Measurements from ENCODE around the gene HOXC6.

The HOXC6 gene
- total RNA-seq: 0 reads per million in 2 experiments

GRCh38 chr12:54028314-54029201 is at the start of gene HOXC6:
HOXC6 (plus strand) TSS chr12:54028440; CDS start chr12:54028522, 82 bp downstream.
- DNase-seq (ENCODE audit: low read depth): no peak

GRCh38 chr12:53978477-53979356 is 49.5 kb upstream of the HOXC6 start:
- DNase-seq (ENCODE audit: low read depth): no peak

DNA sequence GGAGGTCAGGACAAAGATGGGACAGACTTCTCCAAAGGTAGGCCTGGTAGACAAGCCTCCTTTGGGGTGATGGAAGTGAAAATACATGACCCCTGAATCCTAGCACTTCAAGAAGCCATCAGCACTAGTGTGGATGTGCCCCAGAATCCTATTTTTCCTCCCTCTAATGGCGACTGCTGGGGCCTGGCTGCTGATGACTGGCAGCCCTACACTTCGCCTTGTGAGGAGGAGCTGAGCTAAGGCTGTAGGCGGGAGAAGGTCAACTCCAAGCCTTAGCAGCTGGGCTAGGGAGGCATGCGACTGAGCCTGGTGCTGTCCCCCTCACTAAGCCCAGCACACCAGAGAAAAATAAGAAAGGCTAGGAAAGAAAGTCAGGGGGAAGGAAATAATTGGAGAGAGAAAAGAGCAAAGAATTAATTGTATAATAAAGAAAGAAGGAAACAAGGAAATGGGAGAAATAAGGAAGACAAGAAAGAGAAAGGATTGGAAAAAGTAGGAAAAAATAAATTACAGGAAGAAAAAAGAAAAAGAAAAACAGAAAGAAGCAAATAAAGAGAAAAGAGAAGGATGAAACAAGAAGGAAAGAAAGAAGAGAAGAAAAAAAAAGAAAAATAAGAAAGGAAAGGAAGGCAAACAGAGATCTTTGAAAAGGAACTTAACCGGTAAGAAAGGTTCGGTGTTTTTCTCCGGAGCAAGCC is 48.0 kb upstream of the HOXC6 start:
- no peak for DNase-seq (ENCODE audit: low read depth)

DNA sequence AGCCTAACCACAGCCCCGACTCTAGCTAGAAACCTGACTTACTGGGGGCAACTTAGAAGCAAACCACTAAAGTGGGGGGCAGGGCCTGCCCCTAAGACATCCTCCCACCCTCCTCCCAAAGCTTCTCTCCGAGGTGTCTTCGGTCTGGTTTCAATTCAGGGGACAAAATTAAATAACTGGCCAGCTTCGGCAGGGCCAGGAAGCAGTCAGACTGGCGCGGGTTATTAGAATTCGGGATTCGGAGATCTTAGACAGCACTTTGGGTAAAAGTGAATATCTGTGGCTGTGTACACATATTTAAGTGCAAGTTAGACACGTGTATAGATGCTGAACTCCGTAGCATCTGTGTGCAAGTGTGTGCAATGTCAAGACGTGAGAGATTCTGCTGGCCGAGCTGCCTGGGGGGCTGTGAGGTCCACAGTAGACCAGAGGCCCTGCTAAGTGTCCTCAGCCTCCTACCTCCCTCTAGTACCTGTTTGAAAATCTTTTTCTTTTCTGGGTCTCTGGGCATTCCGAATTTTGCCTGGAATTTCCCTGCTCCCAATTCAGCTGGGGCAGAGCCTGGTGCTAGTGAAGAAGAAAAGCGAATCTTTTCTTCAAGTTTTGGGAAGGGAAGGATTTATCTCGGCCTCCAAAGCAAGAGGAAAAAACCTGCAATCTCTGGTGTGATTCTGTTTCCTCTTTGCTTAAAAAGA is 47.3 kb upstream of the HOXC6 start:
- no peak for DNase-seq (ENCODE audit: low read depth)

DNA sequence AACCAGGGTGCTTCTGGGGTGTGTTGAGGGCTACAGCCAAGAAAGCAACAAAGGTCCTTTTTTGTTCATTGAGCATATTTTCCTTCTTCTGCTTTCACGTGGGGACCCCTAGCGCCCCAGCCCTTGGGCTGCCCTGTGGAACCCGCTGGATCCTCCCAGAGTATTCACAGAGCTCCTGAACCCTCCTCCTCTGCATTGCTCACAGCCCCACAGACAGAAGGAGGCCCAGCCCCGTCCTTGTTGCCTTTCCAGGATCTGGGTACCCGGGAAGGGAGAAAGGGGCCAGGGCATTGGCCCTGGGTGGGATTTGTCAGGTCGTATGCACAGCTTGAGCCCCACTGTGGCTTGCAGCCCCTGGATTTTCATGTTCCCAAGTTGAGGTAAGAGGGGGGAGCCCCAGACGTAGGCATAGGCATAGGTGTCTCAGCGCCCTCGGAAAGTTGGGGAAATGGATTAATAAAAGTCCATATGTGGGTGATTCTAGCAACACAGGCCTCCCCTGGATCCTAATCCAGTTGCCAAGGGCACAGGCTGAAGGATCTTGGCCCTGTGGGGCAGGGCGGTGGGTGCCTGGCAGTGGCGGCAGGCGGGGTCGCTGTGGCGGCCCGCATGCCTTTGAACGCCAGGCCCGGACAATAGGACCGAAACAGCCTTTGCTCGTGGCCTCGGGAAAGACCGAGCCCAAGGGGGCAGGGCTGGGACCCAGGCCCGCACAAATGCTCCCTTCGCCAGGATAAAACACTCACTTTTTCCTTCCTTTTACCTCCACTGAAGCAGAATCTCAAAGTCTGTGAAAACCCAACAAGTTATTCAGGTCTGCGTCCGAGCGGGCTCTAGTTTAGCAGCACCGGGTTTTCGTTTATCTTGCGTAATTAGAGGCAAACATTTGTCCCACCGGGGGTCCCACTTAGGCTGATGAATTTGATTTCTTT is 46.3 kb upstream of the HOXC6 start:
- DNase-seq (ENCODE audit: low read depth): no peak

GRCh38 chr12:53982648-53983567 is 45.3 kb upstream of the HOXC6 start:
- no peak for DNase-seq (ENCODE audit: low read depth)

- DNase-seq (ENCODE audit: low read depth): no peak
These were observed 44.7 kb upstream of the HOXC6 start for GRCh38 chr12:53983568-53983949.

DNA sequence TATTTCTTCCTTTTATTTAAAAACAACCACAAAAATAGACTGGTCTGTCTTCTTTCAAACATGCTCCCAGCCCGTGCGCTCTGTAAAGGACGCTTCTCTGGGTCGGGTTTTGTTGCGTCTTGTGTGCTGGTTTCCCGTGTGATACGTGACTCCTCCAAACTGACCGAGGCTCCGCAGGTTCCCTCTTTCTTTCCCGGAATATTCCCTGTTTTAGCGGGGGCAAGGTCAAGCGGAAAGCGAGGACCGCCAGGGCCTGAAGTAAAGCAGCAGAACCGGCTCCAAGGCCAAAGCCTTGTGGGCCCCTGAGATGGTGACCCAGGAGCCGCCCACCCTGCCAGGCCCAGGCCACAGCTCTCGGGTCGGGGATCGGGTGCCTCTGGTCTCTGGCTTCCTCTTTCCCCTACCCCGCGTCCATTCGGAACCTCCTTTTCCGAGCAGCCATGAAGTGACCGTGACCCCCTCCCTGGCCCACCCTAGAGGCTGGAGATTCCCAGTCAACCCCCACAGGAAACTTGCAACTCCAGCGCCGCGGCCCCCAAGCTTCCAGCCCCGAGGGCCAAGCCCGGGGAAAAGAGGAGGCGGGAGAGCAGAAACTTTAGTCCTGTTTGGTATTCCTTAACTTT is 44.2 kb upstream of the HOXC6 start:
- DNase-seq (ENCODE audit: low read depth): no peak

- DNase-seq (ENCODE audit: low read depth): peak; percentile 51
These were observed 43.1 kb upstream of the HOXC6 start, which contains the start of gene HOXC10 for GRCh38 chr12:53984901-53985691. HOXC10 (plus strand) TSS chr12:53985146; CDS start chr12:53985260, 114 bp downstream.

DNA sequence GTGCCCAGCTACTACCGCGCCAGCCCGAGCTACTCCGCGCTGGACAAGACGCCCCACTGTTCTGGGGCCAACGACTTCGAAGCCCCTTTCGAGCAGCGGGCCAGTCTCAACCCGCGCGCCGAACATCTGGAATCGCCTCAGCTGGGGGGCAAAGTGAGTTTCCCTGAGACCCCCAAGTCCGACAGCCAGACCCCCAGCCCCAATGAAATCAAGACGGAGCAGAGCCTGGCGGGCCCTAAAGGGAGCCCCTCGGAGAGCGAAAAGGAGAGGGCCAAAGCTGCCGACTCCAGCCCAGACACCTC is 42.6 kb upstream of the HOXC6 start:
- DNase-seq (ENCODE audit: low read depth): no peak

GRCh38 chr12:53985994-53986685 is 42.1 kb upstream of the HOXC6 start:
- DNase-seq (ENCODE audit: low read depth): no peak

- no peak for DNase-seq (ENCODE audit: low read depth)
These were observed 41.4 kb upstream of the HOXC6 start for GRCh38 chr12:53986686-53987483.

DNA sequence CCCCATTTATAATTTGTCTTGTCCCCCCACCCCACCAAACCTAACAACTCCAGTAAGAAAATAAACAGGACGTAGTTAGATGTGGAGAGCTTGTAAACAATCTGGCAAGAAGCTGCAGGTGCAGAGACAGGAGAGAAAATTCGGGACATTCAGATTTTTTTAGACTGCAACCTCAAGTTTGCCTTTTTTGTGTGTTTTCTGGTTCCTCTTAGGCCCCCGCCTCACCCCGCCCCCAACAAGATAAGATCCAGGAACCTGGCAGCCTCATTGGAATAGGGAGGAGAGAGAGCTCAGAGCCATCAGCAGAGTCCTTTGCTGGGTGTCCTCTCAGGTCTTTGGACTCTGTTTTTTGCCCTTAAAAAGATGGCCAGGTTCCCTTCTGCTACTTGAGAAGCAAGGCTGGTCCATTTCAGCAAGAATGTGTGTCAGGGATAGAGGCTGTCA is 40.4 kb upstream of the HOXC6 start:
- DNase-seq (ENCODE audit: low read depth): no peak

- no peak for DNase-seq (ENCODE audit: low read depth)
These were observed 39.6 kb upstream of the HOXC6 start for GRCh38 chr12:53988541-53989226.

- DNase-seq (ENCODE audit: low read depth): no peak
These were observed 38.8 kb upstream of the HOXC6 start for GRCh38 chr12:53989227-53990113.
